Progenitor cell of endocrine pancreas (in vitro differentiated cells): ENCODE results near the gene ALAS1. TPM values are rescaled to one million over a fixed set of nuclear protein-coding genes. Genes with fewer than 3 reads are reported as not detected.

Source experiments
- DNase-seq: peaks from one replicate; pipeline ENCODE4 v3.0.0; 2021; ENCODE audit warnings: low spot score; ENCODE audit not compliant: unreplicated experiment
- H3K27ac Mint-ChIP-seq: 2 replicates; pipeline ENCODE4 v1.8.0; 2021; ENCODE audit warnings: mild to moderate bottlenecking, moderate library complexity, mixed read lengths
- H3K27me3 Mint-ChIP-seq: 2 replicates; pipeline ENCODE4 v1.8.0; 2021; ENCODE audit warnings: mixed read lengths
- H3K36me3 Mint-ChIP-seq: 2 replicates; pipeline ENCODE4 v1.8.0; 2022; ENCODE audit warnings: mixed read lengths; ENCODE audit not compliant: insufficient read depth
- H3K4me1 Mint-ChIP-seq: 2 replicates; pipeline ENCODE4 v1.8.0; 2021; ENCODE audit warnings: low read depth, mixed read lengths
- H3K4me3 Mint-ChIP-seq: 2 replicates; pipeline ENCODE4 v1.8.0; 2021; ENCODE audit warnings: low read depth, mild to moderate bottlenecking, moderate library complexity, mixed read lengths
- H3K9me3 Mint-ChIP-seq: 2 replicates; pipeline ENCODE4 v1.8.0; 2021; ENCODE audit warnings: low read depth, mixed read lengths
- CTCF ChIP-seq: fragments of 200-600 bp; sonication (generic); IDR thresholded peaks from one replicate; pipeline ENCODE4 v1.5.0; 2021; ENCODE audit warnings: antibody characterized with exemption, mild to moderate bottlenecking; ENCODE audit not compliant: unreplicated experiment
- total RNA-seq: library from RNA; stranded (reverse); gene quantifications from 2 replicates; pipeline ENCODE4 v1.2.1, GENCODE V29; 2021

Gene ALAS1
- total RNA-seq, 1 donor from 2014 or later: 32.2 TPM

- DNase-seq: no peak
- no peak overlapping the region for H3K27ac Mint-ChIP-seq
- H3K36me3 Mint-ChIP-seq: peaks cover 8% of the 10 kb centered on the region
- no peak overlapping the region for H3K4me3 Mint-ChIP-seq
- TF ChIP-seq CTCF: no peak
- peaks cover 2% of the 10 kb centered on the region for H3K4me1 Mint-ChIP-seq
- H3K9me3 Mint-ChIP-seq: no peaks in the 10 kb centered on the region
- no peaks in the 10 kb centered on the region for H3K27me3 Mint-ChIP-seq
Observed at GRCh38 chr3:52218937-52219650, 21.1 kb downstream of the ALAS1 start.

- Mint-ChIP-seq H3K4me3 (no peak overlapping the region), H3K36me3 (peaks cover 3% of the 10 kb centered on the region), H3K4me1 (peaks cover 2% of the 10 kb centered on the region), H3K27ac (no peak overlapping the region), H3K27me3 (no peaks in the 10 kb centered on the region), H3K9me3 (no peaks in the 10 kb centered on the region)
- peak; percentile 94 for TF ChIP-seq CTCF
- DNase-seq: peak; percentile 88
Observed at GRCh38 chr3:52220380-52221026, 22.5 kb downstream of the ALAS1 start.

- H3K4me3 Mint-ChIP-seq: no peak overlapping the region
- peaks cover 1% of the 10 kb centered on the region for H3K36me3 Mint-ChIP-seq
- no peak overlapping the region for H3K27ac Mint-ChIP-seq
- H3K4me1 Mint-ChIP-seq: peaks cover 2% of the 10 kb centered on the region
- TF ChIP-seq CTCF: no peak
- H3K9me3 Mint-ChIP-seq: no peaks in the 10 kb centered on the region
- no peaks in the 10 kb centered on the region for H3K27me3 Mint-ChIP-seq
- no peak for DNase-seq
Observed at GRCh38 chr3:52221141-52221562, 23.2 kb downstream of the ALAS1 start.

GRCh38 chr3:52221563-52222318, 23.8 kb downstream of the ALAS1 start:
- Mint-ChIP-seq H3K36me3 (no peaks in the 10 kb centered on the region), H3K4me3 (no peak overlapping the region), H3K9me3 (no peaks in the 10 kb centered on the region), H3K27ac (no peak overlapping the region), H3K27me3 (no peaks in the 10 kb centered on the region), H3K4me1 (peaks cover 2% of the 10 kb centered on the region)
- DNase-seq: no peak
- TF ChIP-seq CTCF: no peak
